ENCODE measurements around the gene PDE8B.

The PDE8B gene

GRCh38 chr5:77418162-77418561 lies 207.7 kb downstream of the PDE8B start:
- no peak for DNase-seq

- no peak for DNase-seq
These were observed 208.4 kb downstream of the PDE8B start for GRCh38 chr5:77418601-77419581.

DNA sequence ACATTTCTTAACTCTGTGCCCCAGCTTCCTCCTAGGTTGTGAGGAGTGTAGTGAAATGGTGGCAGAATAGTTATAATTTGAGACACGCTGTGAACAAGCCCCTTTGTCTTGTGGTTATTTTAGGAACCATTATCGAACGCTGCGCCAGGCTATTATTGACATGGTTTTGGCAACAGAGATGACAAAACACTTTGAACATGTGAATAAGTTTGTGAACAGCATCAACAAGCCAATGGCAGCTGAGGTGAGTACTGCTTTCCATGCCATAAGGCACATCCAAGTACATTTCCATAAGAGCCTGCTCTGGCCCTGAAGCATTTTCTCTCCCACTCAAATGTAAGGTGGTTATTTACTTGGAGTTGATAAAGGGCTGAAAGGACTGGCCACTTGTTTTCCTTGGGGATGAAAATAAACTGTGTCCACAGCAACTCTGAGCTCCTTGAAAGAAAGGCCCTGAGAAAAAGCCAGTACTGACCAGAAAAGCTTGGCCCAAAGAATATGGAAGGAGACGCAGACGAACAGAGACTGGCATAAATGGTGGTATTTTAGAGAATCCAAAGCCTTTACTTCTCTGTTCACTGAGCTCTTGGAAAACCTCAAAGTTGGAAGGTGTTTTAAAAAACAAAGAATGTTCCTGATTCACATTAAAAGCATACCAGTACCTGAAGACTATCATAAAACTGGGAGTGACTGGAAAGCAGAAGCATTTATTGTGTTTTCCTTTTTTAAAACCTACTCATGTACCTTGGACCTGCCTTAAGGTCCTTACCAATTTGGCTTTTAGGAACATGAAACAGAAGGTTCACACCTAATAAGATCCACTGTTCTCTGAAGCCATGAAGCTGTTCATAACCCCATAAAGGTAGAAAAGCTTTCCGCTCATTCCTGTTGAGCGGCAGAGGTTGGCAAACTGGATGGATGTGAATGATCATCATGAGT lies 209.4 kb downstream of the PDE8B start:
- no peak for DNase-seq

DNA sequence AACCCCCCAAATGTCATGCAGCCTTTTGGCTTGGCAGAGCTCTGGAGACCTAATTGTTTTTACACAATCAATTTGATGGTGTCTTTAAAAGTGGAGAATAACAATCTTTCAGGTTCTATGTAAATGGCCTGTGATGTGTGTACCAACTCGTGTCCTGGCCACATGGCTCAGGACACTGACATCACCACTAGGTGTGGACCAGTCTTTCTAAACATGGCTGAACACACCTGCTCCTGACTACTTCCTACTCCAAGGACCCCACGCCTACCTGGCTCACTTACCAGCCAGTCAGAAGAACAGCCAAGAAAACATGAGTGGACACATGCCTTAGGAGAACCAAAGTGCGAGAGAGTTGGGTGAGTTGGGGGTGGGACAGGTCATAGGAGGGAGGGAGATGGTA lies 210.5 kb downstream of the PDE8B start:
- no peak for DNase-seq

- no peak for DNase-seq
These were observed 212.7 kb downstream of the PDE8B start for GRCh38 chr5:77423022-77423750.

- DNase-seq = no peak
These were observed 214.4 kb downstream of the PDE8B start for GRCh38 chr5:77424921-77425320.

DNA sequence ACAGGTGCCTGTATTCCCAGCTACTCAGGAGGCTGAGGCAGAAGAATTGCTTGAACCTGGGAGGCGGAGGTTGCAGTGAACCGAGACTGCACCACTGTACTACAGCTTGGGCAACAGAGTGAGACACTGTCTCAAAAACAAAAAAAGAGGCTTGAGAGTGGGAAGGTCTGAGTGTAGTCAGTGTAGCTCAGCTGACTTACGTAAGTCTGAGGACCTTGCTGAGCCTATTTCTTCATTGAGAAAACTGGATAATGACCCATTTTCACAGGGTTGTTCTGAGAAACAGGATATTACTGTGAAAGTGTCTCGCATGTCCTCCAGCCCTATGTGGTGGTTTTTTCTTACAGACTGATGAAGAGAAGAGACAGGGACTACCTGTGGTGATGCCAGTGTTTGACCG lies 214.9 kb downstream of the PDE8B start:
- no peak for DNase-seq

GRCh38 chr5:77425998-77426659 lies 215.6 kb downstream of the PDE8B start:
- DNase-seq = no peak

GRCh38 chr5:77426670-77427069 lies 216.2 kb downstream of the PDE8B start:
- DNase-seq = no peak

GRCh38 chr5:77427998-77428397 lies 217.5 kb downstream of the PDE8B start:
- no peak for DNase-seq

DNA sequence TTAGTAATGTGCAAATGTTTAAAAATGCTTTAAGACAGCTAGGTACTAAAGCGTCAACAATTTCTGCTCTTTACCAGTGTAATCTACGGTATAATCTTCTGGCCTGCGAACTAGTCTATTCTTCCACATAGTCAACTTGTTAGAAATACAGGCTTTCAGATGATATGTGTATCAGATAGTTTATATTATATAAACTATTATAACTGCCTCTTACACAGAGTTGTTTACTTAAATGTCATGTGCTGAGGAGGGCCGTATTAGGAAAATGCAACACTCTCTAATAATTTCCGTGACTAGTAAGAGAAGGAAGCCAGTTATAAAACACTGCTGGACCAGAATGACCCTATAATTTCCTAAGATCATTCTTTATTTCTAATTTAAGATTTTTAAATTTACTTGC lies 218.0 kb downstream of the PDE8B start:
- no peak for DNase-seq

GRCh38 chr5:77430726-77431125 lies 220.2 kb downstream of the PDE8B start:
- DNase-seq = no peak

DNA sequence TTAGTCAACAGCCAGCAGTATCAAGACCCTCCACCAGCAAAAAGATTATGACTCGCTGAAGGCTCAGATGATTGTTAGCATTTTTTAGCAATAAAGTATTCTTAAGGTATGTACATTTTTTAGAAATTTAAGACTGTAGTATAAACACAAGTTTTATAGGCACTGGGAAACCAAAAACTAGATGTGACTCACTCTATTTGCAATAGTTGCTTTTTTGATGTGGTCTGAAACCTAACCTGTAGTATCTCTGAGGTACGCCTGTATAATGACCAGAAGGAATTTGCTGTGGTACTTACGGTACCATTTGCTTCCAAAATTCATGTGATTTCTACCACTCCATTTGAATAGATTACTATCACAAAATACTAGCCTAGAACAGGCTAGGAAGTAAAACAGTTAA lies 220.8 kb downstream of the PDE8B start:
- DNase-seq = no peak

- no peak for DNase-seq
These were observed 221.2 kb downstream of the PDE8B start for GRCh38 chr5:77431719-77432118.

GRCh38 chr5:77437194-77437593 lies 226.7 kb downstream of the PDE8B start:
- DNase-seq = no peak

- DNase-seq = no peak
These were observed 227.6 kb downstream of the PDE8B start for GRCh38 chr5:77438071-77438470.

DNA sequence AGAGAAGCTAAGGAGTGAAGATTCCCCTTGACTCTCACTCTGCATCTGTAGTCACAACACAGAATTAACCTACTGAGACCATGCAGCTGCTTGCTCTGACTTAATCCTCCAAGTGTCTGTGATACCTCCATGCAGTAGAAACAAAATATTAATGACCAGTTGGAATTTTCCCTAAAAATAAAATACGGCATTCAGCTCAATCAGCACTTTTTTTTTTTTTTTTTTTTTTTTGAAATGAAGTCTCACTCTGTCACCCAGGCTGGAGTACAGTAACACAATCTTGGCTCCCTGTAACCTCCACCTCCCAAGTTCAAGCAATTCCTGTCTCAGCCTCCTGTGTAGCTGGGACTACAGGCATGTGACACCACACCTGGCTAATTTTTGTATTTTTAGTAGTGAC lies 233.2 kb downstream of the PDE8B start:
- no peak for DNase-seq

DNA sequence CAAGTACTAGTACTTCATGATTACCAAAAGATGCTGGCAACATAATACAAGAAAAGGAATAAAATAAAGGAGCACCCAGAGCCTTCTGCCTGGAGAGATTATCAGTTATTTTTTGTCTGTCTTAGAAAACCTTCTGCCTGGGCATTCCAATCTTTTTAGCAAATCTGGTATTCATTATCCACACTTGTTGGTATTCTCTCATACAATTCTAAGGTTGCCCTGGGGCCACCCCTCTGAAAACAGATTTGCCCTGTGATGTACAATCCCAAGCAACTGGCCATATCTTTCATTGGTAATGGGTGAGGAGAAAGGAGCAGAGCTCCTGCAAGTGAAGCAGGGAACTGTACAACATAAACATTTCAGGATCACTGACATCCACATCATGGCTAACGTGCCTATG lies 233.9 kb downstream of the PDE8B start:
- DNase-seq = no peak

DNA sequence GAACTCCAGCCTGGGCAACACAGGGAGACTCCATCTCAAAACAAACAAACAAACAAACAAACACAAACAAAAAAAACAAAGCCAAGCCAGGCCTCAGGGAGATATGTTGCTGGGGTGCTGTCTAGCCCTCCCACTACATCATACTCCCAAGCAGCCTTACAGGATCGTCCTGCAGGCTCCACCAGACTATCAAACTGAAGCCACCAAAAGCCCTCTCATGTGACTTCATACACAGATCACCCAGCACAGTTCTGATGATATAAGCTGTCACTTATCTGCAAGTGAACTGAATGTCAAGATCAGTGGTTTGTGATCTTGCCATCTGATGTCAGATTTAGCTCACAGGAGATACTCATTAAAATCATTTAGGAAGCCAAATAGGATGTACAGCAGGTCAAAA lies 238.4 kb downstream of the PDE8B start:
- DNase-seq = no peak

GRCh38 chr5:77449277-77449676 lies 238.8 kb downstream of the PDE8B start:
- DNase-seq = no peak

- no peak for DNase-seq
These were observed 239.5 kb downstream of the PDE8B start for GRCh38 chr5:77449981-77450380.

DNA sequence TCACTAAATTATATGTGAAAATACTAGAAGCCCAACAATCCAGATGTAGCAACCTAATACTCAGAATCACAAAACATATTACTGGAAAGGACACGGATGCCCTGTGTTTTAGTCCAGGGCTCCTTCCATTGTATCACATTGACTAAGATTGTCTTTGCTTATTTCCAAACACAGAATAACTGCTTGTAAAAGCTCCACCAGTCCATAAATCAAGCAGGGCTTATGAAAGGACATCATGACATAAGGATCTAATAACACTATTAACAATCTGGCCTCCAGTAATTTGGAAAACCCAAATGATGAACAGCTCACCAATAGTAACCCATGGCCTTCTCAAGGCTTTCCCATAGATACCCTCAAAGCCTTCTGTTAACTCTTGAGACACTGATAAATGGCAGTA lies 241.9 kb downstream of the PDE8B start:
- no peak for DNase-seq
